Heart left ventricle (tissue), 13 donors: Measurements from ENCODE around the gene STK33.

Source experiments
- CTCF ChIP-seq, 12 donors: fragments of 200-600 bp; sonication (generic) in 4 of 12; IDR thresholded peaks; one replicate each; pipeline versions ENCODE4 v1.5.0 to v1.8.0; 2018 to 2022; ENCODE audit warnings: antibody characterized with exemption in 12 of 12, mild to moderate bottlenecking in 5 of 12
- POLR2A ChIP-seq, 2 donors: fragments of 450-650 bp; IDR thresholded peaks; one replicate each; pipeline ENCODE4 v1.6.1; 2017; ENCODE audit warnings: antibody characterized with exemption in 2 of 2, mild to moderate bottlenecking in 2 of 2, moderate library complexity in 2 of 2
- donor health status: ischemic (EF 13 %, LVEDD 7.1; RV severe dilation, severe dysfunction).
- donor health status: DM: no; HTN: yes; CAD: no.
- donor health status: DM: no; HTN: no; CAD: no.
- donor health status: ischemic (EF 25% LVEDD 6.9; RV normal size, moderate dysfunction).
- donor health status: ischemic (EF 25% LVEDD 5.7; RV mildly dilated, moderate dysfunction).
- donor health status: ischemic (EF 35%, LVEDD 5.7; RV mildly dilated, moderate dysfunction).
- donor health status: nonischemic (EF 11% LVEDD 7.7; RV severe dilation, severe dysfunction).
- donor health status: DM: yes; HTN: yes; CAD: no.
- donor health status: PGD.
- donor health status: ischemic (EF 29% LVEDD 5.4; RV normal size, mild dysfunction).
- donor health status: nonischemic (EF 23%, LVEDD 6.1; RV moderate dilation, normal function).

GRCh38 chr11:8345179-8345578, 248.8 kb downstream of the STK33 start:
- TF ChIP-seq CTCF (IDR thresholded peaks at IDR 0.05) (no peak), POLR2A (IDR thresholded peaks at IDR 0.05) (no peak)
